ENCODE data around the gene PIAS1. TPM values are rescaled to one million over a fixed set of nuclear protein-coding genes. Genes with fewer than 3 reads are reported as not detected.

PIAS1 gene
- total and polyA plus RNA-seq, 9 of the 15 experiments (the other 6 are each of a cell fraction or from before 2014, with no cell fraction given), result 18.0 to 59.1 (median 28.5) TPM

- intact Hi-C loops (cut with micrococcal nuclease), result no loop called here
- in situ Hi-C loops (cut with MboI), result no loop called here
- no peak overlapping the region for H3K4me3 ChIP-seq
- no TSS peak for BruUV-seq (replicated peaks)
- CTCF ChIA-PET (ENCODE audit: low intra/inter-chr PET ratio), result no interaction called here
- peaks cover 17% of the 10 kb centered on the region; the same call in 1 of the 2 replicates for H4K20me1 ChIP-seq (replicated peaks; ENCODE audit: control insufficient read depth, insufficient read depth, low read length)
- peaks cover 3% of the 10 kb centered on the region for H3K9me1 ChIP-seq (ENCODE audit: control insufficient read depth, insufficient read depth, low read length)
- no peak overlapping the region for H3K9ac ChIP-seq (ENCODE audit: insufficient read depth in 1 of 2, low read depth in 2 of 2, low read length in 2 of 2)
- DNase-seq (ENCODE audit: extremely low read depth in 1 of 4, low spot score in 3 of 4) (no peak), FAIRE-seq (no peak), ATAC-seq (no peak)
- no peaks in the 10 kb centered on the region for H3K27me3 ChIP-seq (ENCODE audit: control insufficient read depth in 2 of 2, insufficient read depth in 2 of 2, low read length in 2 of 2)
- no peak overlapping the region for H2AFZ ChIP-seq (ENCODE audit: low read depth, low read length)
- peaks cover 74% of the 10 kb centered on the region; the same call in 2 of the 3 replicates for H3K36me3 ChIP-seq (ENCODE audit: control insufficient read depth, insufficient read depth, low read length)
- TF ChIP-seq ZNF263 (CRISPR knock-in tag; IDR thresholded peaks at IDR 0.05; ENCODE audit: borderline replicate concordance) (no peak), RAD51 (IDR thresholded peaks at IDR 0.05; ENCODE audit: borderline replicate concordance, low read depth) (no peak), ZNF740 (CRISPR knock-in tag; IDR thresholded peaks at IDR 0.05) (no peak), ZNF740 (tag; IDR thresholded peaks at IDR 0.05) (no peak), STAG1 (CRISPR knock-in tag; IDR thresholded peaks at IDR 0.05; ENCODE audit: borderline replicate concordance) (no peak), ZNF436 (CRISPR knock-in tag; IDR thresholded peaks at IDR 0.05) (no peak), ILK (tag; IDR thresholded peaks at IDR 0.05; ENCODE audit: borderline replicate concordance, low read depth) (no peak), ZFP30 (CRISPR knock-in tag; IDR thresholded peaks at IDR 0.05; ENCODE audit: borderline replicate concordance) (no peak), XRCC3 (IDR thresholded peaks at IDR 0.05) (no peak), FOXJ3 (CRISPR knock-in tag; IDR thresholded peaks at IDR 0.05) (no peak), SMARCE1 (IDR thresholded peaks at IDR 0.05) (no peak), CLOCK (CRISPR knock-in tag; IDR thresholded peaks at IDR 0.05; ENCODE audit: borderline replicate concordance) (no peak), HOXB6 (CRISPR knock-in tag; IDR thresholded peaks at IDR 0.05; ENCODE audit: borderline replicate concordance) (no peak), PHF21A (IDR thresholded peaks at IDR 0.05; ENCODE audit: borderline replicate concordance, low read depth) (no peak), RFX1 (IDR thresholded peaks at IDR 0.05) (no peak), HNRNPUL1 (IDR thresholded peaks at IDR 0.05; ENCODE audit: low read length) (no peak)
- H3K4me2 ChIP-seq (ENCODE audit: insufficient read depth, low read length), result no peak overlapping the region
- peaks cover 34% of the 10 kb centered on the region for H3K79me2 ChIP-seq (ENCODE audit: control insufficient read depth, insufficient read depth, low read length)
- peaks cover 14 to 49% of the 10 kb centered on the region in 2 experiments for H3K4me1 ChIP-seq (replicated peaks in 1 of 2; ENCODE audit: control insufficient read depth in 2 of 2, insufficient read depth in 2 of 2, low read length in 2 of 2)
- H3K9me3 ChIP-seq (replicated peaks; ENCODE audit: control insufficient read depth, insufficient read depth, low read depth, low read length), result no peaks in the 10 kb centered on the region
- H3K27ac ChIP-seq (ENCODE audit: extremely low read depth, low read depth, low read length), result no peak overlapping the region
- POLR2A ChIA-PET, result interaction anchor here (0.7 kb wide), 1 partner anchor 15 kb away, joined by 3 read pairs; no protein-coding TSS in a partner anchor
- WGBS (ENCODE audit: insufficient coverage, low coverage, missing lambda C conversion rate), result 97% methylated on average over 15 of the region's 16 CpGs
Observed at GRCh38 chr15:68208136-68208535, 154.0 kb downstream of the PIAS1 start.

All from K562 (cell line).